GM10847 (cell line): ENCODE measurements around the gene PXDC1.

Experiments
- POLR2A ChIP-seq: IDR thresholded peaks from 2 replicates; pipeline ENCODE4 v1.6.1; 2011; ENCODE audit not compliant: insufficient read length; ENCODE audit errors: extremely low read depth

Gene PXDC1

GRCh38 chr6:3755637-3756545 is 4.4 kb upstream of the PXDC1 start:
- TF ChIP-seq POLR2A: no peak

GRCh38 chr6:3754776-3755175 is 3.3 kb upstream of the PXDC1 start:
- no peak for TF ChIP-seq POLR2A

DNA sequence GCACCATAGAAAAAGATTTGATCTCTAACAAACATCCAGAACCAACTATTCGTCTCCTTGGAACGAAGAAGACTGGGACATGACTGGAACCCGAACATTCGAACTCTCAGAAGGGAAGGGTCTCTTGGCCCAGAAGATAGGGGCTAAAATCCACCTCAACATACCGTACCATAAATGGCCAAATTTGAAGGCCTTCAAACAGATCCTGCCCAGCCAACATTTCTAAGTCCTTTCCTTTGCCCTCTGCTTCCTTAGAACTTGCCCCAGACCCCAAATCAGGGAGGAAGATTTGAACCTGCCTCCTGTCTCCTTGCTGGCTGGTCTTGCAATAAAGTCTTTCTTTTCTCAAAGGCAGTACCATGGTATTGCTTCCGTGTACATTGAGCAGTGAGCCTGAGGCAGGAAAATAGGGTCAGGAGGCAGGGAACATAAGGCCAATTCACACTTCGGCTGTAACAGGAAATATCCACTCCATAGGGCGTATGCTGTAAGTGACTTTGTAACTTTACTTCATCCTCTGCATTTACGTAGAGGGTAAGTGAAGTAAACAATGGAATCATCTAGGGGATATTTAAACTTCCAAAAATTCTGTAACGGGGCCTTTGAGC is 1.8 kb upstream of the PXDC1 start:
- no peak for TF ChIP-seq POLR2A

DNA sequence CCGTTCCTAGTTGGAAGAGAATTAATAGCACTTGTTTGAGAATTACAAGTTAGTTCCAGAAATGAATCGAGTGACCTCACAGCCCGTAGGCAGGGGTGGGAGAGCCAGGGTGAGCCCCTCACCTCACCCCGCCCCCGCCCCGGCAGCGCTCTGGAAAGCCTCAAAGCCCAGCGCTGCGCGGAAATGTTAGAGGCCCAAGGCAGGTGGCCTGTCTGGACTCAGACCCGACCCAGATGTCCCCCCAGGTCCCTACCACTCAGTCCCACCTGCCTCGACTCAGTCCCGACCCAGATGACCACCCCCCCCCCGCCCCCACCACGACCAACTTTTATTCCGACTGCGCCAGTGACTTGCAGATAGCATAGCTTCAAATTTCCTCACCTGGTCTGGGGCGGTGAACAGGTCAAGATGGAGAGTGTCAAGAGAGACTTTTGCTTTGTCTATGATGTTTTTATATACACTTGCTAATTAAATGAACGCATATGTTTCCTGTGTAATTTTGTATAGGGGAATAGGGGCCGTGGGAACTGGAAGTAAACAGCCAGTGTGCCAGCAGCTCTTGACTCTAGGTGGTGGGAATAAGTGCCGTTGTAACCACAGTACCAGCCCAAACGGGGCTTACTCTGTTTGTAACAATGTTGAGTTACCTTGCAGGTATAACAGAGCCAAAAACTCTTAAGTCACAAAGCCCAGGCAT is 1.2 kb upstream of the PXDC1 start:
- no peak for TF ChIP-seq POLR2A

DNA sequence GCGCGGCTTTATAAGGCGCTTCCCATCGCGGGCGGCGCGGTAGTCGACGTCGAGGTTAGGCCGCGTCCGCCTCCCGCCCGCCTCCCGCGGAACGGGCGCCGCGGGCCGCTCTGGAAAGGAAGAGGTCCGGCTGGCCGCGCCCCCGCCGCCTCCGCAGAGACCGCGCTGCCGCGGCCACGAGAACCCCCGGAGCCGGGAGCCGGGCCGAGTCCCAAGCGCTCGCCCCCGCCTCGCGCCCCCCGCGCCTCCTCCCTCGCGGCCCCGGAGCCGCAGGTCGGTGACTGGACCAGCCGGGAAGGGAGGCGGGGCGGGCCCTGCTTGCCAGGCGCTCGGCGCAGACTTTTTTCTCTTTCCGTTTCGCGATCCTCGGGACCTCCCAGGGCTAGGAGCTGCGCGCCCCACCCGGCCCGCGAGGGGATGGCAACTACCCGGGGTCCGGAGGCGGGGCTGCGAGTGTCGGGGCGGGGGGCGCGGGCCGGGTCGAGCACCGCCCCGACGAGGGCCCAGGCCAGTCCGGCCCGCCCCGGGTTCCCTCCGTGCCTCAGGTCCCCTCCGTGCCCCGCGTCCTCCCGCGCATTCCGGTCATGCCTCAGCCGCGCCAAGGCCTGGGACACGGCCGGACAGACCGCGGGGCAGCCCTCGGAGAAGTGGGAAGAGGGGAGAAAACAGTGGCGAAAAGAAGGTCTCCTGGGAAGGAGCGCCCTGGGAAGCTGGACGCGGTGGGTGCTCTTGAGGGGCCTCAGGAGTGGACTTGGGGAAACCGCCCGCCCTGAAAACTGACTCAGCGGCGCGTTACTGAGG is 417 bp upstream of the PXDC1 start:
- TF ChIP-seq POLR2A: no peak

DNA sequence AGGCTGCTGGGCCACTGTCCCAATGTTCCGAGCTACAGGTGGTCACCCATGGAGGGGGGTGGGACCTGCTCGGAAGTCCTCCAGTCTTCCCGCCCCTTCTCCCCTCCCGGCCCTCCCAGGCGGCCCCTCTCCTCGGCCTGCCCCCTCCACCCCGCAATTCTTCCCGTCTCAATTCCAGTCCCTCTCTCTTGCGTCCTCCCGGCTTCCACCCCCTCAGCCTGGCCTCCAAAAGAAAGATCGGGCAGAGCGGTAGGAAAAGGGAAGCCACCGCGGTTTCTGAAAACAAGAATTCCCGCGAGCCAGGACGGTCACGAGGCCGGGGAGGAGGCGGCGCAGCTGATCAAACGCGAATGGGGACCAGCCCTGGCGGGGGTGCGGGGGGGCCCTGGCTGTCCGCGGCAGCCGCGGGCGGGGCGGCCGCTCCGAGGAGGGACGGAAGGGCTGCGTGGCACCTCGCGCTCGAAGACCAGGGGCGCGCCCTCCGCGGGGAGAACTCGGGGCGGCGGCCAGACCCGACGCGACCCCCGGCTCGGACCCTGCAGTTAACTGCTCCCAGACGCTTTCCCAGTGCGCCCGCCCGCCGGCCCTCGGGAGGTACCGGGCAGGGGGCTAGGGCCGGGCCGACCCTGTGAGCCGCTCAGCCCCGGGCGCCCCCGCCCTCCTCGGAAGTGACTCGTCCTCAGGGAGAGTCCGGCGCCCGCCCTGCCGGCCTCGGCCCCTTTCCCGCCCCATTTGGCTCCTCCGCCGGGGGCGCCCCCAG is 1.0 kb downstream of the PXDC1 start:
- no peak for TF ChIP-seq POLR2A

GRCh38 chr6:3749977-3750316 is 1.6 kb downstream of the PXDC1 start:
- no peak for TF ChIP-seq POLR2A

DNA sequence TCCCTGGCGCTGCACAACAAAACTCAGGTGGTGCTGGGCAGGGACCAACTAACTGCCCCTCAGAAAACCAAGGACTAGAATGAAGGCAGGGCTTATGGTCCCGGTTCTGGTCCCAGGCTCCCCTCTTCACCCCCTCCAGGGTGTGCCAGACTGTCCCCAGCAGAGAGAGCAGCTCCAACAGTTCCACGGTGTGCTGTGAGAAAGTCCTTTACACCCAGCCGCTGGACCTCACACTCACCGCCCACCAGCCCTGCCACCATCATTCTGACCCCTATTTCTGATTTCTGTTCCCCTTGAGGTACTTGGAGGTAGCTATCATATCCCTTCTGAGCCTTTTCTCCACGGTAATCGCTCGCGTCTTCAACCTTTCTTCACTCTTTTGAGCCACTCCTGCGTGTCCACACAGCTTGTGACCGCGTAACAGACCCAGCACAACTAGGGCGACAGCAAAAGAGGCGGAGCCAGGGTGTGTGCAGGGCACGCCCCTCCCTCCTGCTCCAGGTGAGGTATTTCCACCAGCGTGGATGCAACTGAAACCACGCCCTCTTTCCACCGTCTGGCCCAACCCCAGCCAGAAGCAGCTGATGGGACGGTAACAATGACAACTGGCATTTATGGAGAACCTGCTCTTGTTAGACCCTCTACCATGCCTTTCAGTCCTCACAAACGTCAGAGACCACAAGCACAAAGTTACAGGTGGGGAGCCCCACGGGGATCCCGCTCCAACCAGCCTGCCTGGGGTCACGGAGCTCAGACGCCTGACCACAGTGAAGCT is 2.3 kb downstream of the PXDC1 start:
- TF ChIP-seq POLR2A: no peak

- no peak for TF ChIP-seq POLR2A
Observed at GRCh38 chr6:3748208-3749066, 3.1 kb downstream of the PXDC1 start.

- no peak for TF ChIP-seq POLR2A
Observed at GRCh38 chr6:3747100-3747737, 4.3 kb downstream of the PXDC1 start.

DNA sequence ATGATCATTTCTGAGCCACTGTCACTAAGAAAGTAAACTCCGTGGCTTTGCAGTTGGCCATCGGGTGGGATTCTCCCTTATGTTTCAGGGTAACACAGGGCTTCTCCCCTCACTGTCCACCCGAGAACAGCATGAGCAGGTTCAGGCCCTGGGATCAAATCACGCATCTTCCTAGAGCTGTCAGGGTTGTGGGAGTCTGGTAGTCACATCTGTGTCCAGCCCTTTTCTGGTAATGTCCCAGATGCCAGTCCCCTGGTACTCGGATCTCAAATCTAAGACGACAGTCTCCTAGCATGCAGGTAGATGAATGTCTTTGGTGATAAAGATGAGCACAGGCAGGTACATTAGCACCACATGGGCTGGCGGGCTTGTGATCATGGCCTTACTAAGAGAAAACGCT is 4.8 kb downstream of the PXDC1 start:
- TF ChIP-seq POLR2A: no peak

- no peak for TF ChIP-seq POLR2A
Observed at GRCh38 chr6:3746119-3746691, 5.3 kb downstream of the PXDC1 start.

DNA sequence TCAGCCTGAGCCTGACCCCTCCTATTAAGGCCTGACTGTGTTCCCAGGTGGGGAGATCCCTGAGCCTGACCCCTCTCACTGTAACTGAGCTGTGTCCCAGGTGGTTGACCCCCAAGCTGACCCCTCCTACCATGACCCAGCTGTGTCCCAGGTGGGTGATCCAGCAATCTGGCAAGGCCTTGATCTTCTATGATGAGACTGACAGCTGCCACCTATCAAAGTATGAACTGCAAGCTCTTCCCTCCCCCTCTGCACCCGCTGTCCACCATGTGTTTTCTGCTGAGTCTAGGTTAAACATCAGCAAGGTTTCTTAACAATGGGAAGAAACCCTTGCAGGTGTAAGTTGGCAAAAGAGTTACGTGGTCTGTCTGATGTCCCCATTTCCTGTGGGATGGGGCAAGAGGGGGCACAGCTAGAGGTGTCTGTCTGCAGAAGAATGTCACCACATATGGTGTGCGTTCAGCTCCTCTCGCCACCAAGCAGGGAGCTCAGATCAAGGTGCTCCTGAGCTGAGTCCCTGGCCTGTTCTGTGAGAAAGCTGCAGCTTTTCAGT is 5.9 kb downstream of the PXDC1 start:
- TF ChIP-seq POLR2A: no peak
